B cell (primary cell): ENCODE results near the gene CANX. TPM values are rescaled to one million over a fixed set of nuclear protein-coding genes. Genes with fewer than 3 reads are reported as not detected.

Experiments used
- ATAC-seq: fragments of 200-7000 bp; cut with Tn5 transposase; one replicate; pipeline ENCODE4 v1.10.0; 2021; ENCODE audit warnings: low read depth, mild to moderate bottlenecking, moderate number of reproducible peaks, moderate library complexity
- CTCF ChIA-PET: fragments of 350-600 bp; sonication (Branson Sonifier 250); formaldehyde crosslinking; loops from one replicate; lab custom pipeline; 2021; ENCODE audit warnings: antibody characterized with exemption, inconsistent platforms; lab: Charles Lee
- POLR2A ChIA-PET: fragments of 350-600 bp; sonication (Branson Sonifier 250); formaldehyde crosslinking; loops from one replicate; lab custom pipeline; 2021; ENCODE audit warnings: antibody characterized with exemption; lab: Charles Lee
- DNase-seq: peaks from one replicate; pipeline ENCODE4 v3.0.0; 2013
- H2AFZ ChIP-seq: 2 replicates; pipeline ENCODE4 v1.6.1; 2012; ENCODE audit warnings: mild to moderate bottlenecking, low read depth, low read length; ENCODE audit not compliant: insufficient read depth, poor library complexity, severe bottlenecking
- H3K27ac ChIP-seq, 2 donors: 1 replicate in 1 of 2; 2 replicates in 1 of 2; pipeline ENCODE4 v1.5.1; 2012 to 2013; ENCODE audit warnings: low read length in 2 of 2, mild to moderate bottlenecking in 2 of 2, moderate library complexity in 1 of 2
- H3K27me3 ChIP-seq, 4 experiments: fragments of 200-600 bp in 1 of 4; sonication (generic) in 1 of 4; replicated peaks in 1 of 4; 1 replicate in 2 of 4; 2 replicates in 2 of 4; pipeline versions ENCODE4 v1.6.1 to v1.7.0; 2013 to 2016; ENCODE audit warnings: low read length in 3 of 4, mild to moderate bottlenecking in 2 of 4, mixed read lengths in 1 of 4, moderate library complexity in 1 of 4; ENCODE audit not compliant: insufficient read depth in 4 of 4, control insufficient read depth in 3 of 4; ENCODE audit errors: control extremely low read depth in 1 of 4
- H3K36me3 ChIP-seq, 2 experiments: replicated peaks in 1 of 2; 1 replicate in 1 of 2; 2 replicates in 1 of 2; pipeline versions ENCODE4 v1.6.1 to v1.7.1; 2013; ENCODE audit warnings: low read length in 1 of 2; ENCODE audit not compliant: insufficient read depth in 2 of 2, control insufficient read depth in 1 of 2; ENCODE audit errors: control extremely low read depth in 1 of 2, extremely low read depth in 1 of 2
- H3K4me1 ChIP-seq, 2 donors: fragments of 200-600 bp in 1 of 2; sonication (generic) in 1 of 2; 1 replicate in 1 of 2; 2 replicates in 1 of 2; pipeline versions ENCODE4 v1.5.1 to v1.6.1; 2013 to 2017; ENCODE audit warnings: low read length in 2 of 2; ENCODE audit not compliant: control insufficient read depth in 2 of 2, insufficient read depth in 2 of 2
- H3K4me2 ChIP-seq: replicated peaks from 2 replicates; pipeline ENCODE3; 2012; ENCODE audit warnings: mild to moderate bottlenecking, low read depth, low read length; ENCODE audit not compliant: poor library complexity, severe bottlenecking
- H3K4me3 ChIP-seq, 5 experiments: fragments of 200-600 bp in 1 of 5; sonication (generic) in 1 of 5; 1 replicate in 3 of 5; 2 replicates in 2 of 5; pipeline versions ENCODE4 v1.5.1 to v1.7.0; 2011 to 2016; ENCODE audit warnings: low read length in 4 of 5, mild to moderate bottlenecking in 4 of 5, low read depth in 2 of 5, control low read depth in 1 of 5, moderate library complexity in 1 of 5; ENCODE audit not compliant: insufficient read depth in 1 of 5; ENCODE audit errors: control extremely low read depth in 1 of 5, extremely low read depth in 1 of 5
- H3K79me2 ChIP-seq: fragments of 200-600 bp; sonication (generic); one replicate; pipeline ENCODE4 v1.6.0; 2016; ENCODE audit warnings: low read length; ENCODE audit not compliant: control insufficient read depth, insufficient read depth
- H3K9ac ChIP-seq: fragments of 200-600 bp; sonication (generic); 2 replicates; pipeline ENCODE4 v1.6.1; 2017; ENCODE audit warnings: mild to moderate bottlenecking, low read length, moderate library complexity
- H3K9me3 ChIP-seq, 3 donors: one replicate each; pipeline versions ENCODE4 v1.6.1 to v1.7.1; 2013; ENCODE audit warnings: low read length in 2 of 3; ENCODE audit not compliant: control insufficient read depth in 2 of 3, insufficient read depth in 1 of 3; ENCODE audit errors: control extremely low read depth in 1 of 3
- H4K20me1 ChIP-seq: 2 replicates; pipeline ENCODE4 v1.6.0; 2012; ENCODE audit warnings: mild to moderate bottlenecking, low read length; ENCODE audit not compliant: insufficient read depth, control insufficient read depth, poor library complexity, severe bottlenecking
- H3K27ac Mint-ChIP-seq: one replicate; pipeline ENCODE4 v1.8.0; 2021; ENCODE audit warnings: mixed read lengths
- H3K27me3 Mint-ChIP-seq: one replicate; pipeline ENCODE4 v1.8.0; 2021; ENCODE audit warnings: mixed read lengths
- H3K4me1 Mint-ChIP-seq: one replicate; pipeline ENCODE4 v1.8.0; 2021; ENCODE audit warnings: mixed read lengths
- H3K4me3 Mint-ChIP-seq: one replicate; pipeline ENCODE4 v1.8.0; 2021; ENCODE audit warnings: mixed read lengths
- H3K9me3 Mint-ChIP-seq: one replicate; pipeline ENCODE4 v1.8.0; 2022; ENCODE audit warnings: mixed read lengths; ENCODE audit not compliant: insufficient read depth
- CTCF ChIP-seq: fragments of 200-600 bp; IDR thresholded peaks from one replicate; pipeline ENCODE4 v1.8.0; 2022; ENCODE audit warnings: antibody characterized with exemption, mild to moderate bottlenecking
- EZH2 ChIP-seq: IDR thresholded peaks from 2 replicates; pipeline ENCODE4 v1.6.1; 2012; ENCODE audit warnings: borderline replicate concordance, low read depth, mild to moderate bottlenecking, moderate library complexity, low read length; ENCODE audit not compliant: insufficient read depth, poor library complexity, severe bottlenecking
- WGBS: methylation state at CpG from one replicate; pipeline ENCODE4 v1.1.5; 2013; ENCODE audit warnings: missing lambda C conversion rate; ENCODE audit not compliant: insufficient coverage; 5-methylcytosine and 5-hydroxymethylcytosine counted together
- intact Hi-C: fragments of 100-400 bp; cut with micrococcal nuclease; formaldehyde crosslinking; loops from one replicate; pipeline ENCODE4 v1.10.0; 2022
- polyA plus RNA-seq: library from polyadenylated mRNA; depleted of rRNA; stranded (reverse); fragments of >200 nt; gene quantifications from 2 replicates; pipeline ENCODE4 v1.2.3, GENCODE V29; 2012
- total RNA-seq, 2 donors: library from RNA; stranded (reverse); fragments of 120-200 nt in 1 of 2; gene quantifications; 1 replicate in 1 of 2; 2 replicates in 1 of 2; pipeline versions ENCODE4 v1.2.3 to v1.2.4, GENCODE V29; 2013 to 2022

Gene CANX
- total and polyA plus RNA-seq, 2 donors (not counting 1 experiment from before 2014, with no cell fraction given): 21.0 to 179 TPM

- peaks cover 16 to 27% of the 10 kb centered on the region in 2 donors for H3K4me1 ChIP-seq
- H3K27me3 Mint-ChIP-seq: no peaks in the 10 kb centered on the region
- peaks cover 0 to 4% (median 0%) of the 10 kb centered on the region in 3 donors for H3K9me3 ChIP-seq
- TF ChIP-seq EZH2: no peak
- no peak for TF ChIP-seq CTCF
- peak overlapping the region; percentile 99 for H3K27ac Mint-ChIP-seq
- ChIA-PET CTCF (interaction anchor here (0.7 to 1.5 kb wide), 2 partner anchors 18 to 20 kb away, joined by 3 to 9 read pairs; no protein-coding TSS in a partner anchor), POLR2A (interaction anchor here (0.6 to 1.5 kb wide), 2 partner anchors 75 to 1567 kb away, joined by 6 to 7 read pairs; partner anchors contain the start of gene HNRNPH1)
- ATAC-seq (peak; percentile 90), DNase-seq (peak; percentile 99)
- H3K9ac ChIP-seq: peak overlapping the region; percentile 96
- H2AFZ ChIP-seq: peak overlapping the region; percentile 97
- peaks cover 45% of the 10 kb centered on the region for H3K79me2 ChIP-seq
- no peaks in the 10 kb centered on the region for H3K27me3 ChIP-seq
- peak overlapping the region; percentile 65 to 95 (median 90) for H3K4me3 ChIP-seq
- H3K27ac ChIP-seq: peak overlapping the region; percentile 92 to 98
- H3K36me3 ChIP-seq: peaks cover 2 to 5% of the 10 kb centered on the region in 2 experiments
- H3K4me2 ChIP-seq: peak overlapping the region; percentile 94
- no peaks in the 10 kb centered on the region for H3K9me3 Mint-ChIP-seq
- WGBS: 1% methylated on average over 57 of the region's 72 CpGs
- intact Hi-C loops: loop anchor here (1.0 to 10.0 kb wide), 10 partner anchors 20 to 1453 kb away; partner anchors contain the start of genes HNRNPH1, MAML1, RNF130 and TBC1D9B
- H3K4me3 Mint-ChIP-seq: peak overlapping the region; percentile 99
- peaks cover 30% of the 10 kb centered on the region for H3K4me1 Mint-ChIP-seq
- peaks cover 23% of the 10 kb centered on the region for H4K20me1 ChIP-seq
These were observed 503 bp upstream of the CANX start for GRCh38 chr5:179697993-179698934.
